Loucy (cell line): ENCODE data around the gene SEMA3A.

Source experiments
- H2AFZ ChIP-seq: fragments of 200-600 bp; sonication (generic); 2 replicates; pipeline ENCODE4 v1.6.0; 2016; ENCODE audit warnings: antibody characterized with exemption, mild to moderate bottlenecking, low read length, moderate library complexity
- H3F3A ChIP-seq: fragments of 200-600 bp; 2 replicates; pipeline ENCODE4 v1.6.0; 2016; ENCODE audit warnings: antibody characterized with exemption, low read depth, mild to moderate bottlenecking
- H3K27me3 ChIP-seq: fragments of 200-600 bp; sonication (generic); 2 replicates; pipeline ENCODE4 v1.6.1; 2014; ENCODE audit warnings: low read length, mild to moderate bottlenecking; ENCODE audit not compliant: insufficient read depth, poor library complexity, severe bottlenecking
- H3K36me3 ChIP-seq: fragments of 200-600 bp; sonication (generic); 2 replicates; pipeline ENCODE4 v1.6.1; 2016; ENCODE audit warnings: low read length; ENCODE audit not compliant: insufficient read depth
- H3K4me1 ChIP-seq: fragments of 200-600 bp; sonication (generic); 2 replicates; pipeline ENCODE4 v1.5.1; 2014; ENCODE audit warnings: low read length, mild to moderate bottlenecking; ENCODE audit not compliant: insufficient read depth, poor library complexity, severe bottlenecking
- H3K4me2 ChIP-seq: fragments of 200-600 bp; sonication (generic); 2 replicates; pipeline ENCODE4 v1.6.0; 2014; ENCODE audit warnings: antibody characterized with exemption, low read length, low read depth, mild to moderate bottlenecking; ENCODE audit not compliant: poor library complexity, severe bottlenecking
- H3K4me3 ChIP-seq: fragments of 200-600 bp; sonication (generic); 2 replicates; pipeline ENCODE4 v1.5.1; 2014; ENCODE audit warnings: low read length, mild to moderate bottlenecking, mixed read lengths; ENCODE audit not compliant: poor library complexity, severe bottlenecking
- H3K79me2 ChIP-seq: fragments of 200-600 bp; sonication (generic); 2 replicates; pipeline ENCODE4 v1.6.1; 2014; ENCODE audit warnings: low read length; ENCODE audit not compliant: insufficient read depth
- H3K9ac ChIP-seq: fragments of 200-600 bp; sonication (generic); 2 replicates; pipeline ENCODE4 v1.6.0; 2014; ENCODE audit warnings: mild to moderate bottlenecking, low read depth, low read length, moderate library complexity; ENCODE audit not compliant: poor library complexity, severe bottlenecking
- H3K9me2 ChIP-seq: fragments of 200-600 bp; sonication (generic); replicated peaks from 2 replicates; pipeline ENCODE4 v1.6.1; 2016; ENCODE audit warnings: low read depth, low read length, mixed read lengths
- H3K9me3 ChIP-seq: fragments of 200-600 bp; sonication (generic); 2 replicates; pipeline ENCODE4 v1.6.1; 2014; ENCODE audit warnings: mild to moderate bottlenecking, antibody characterized with exemption, low read length, low read depth; ENCODE audit not compliant: insufficient read depth
- H4K20me1 ChIP-seq: fragments of 200-600 bp; sonication (generic); 2 replicates; pipeline ENCODE4 v1.6.0; 2014; ENCODE audit warnings: antibody characterized with exemption, low read length, mild to moderate bottlenecking; ENCODE audit not compliant: insufficient read depth, poor library complexity, severe bottlenecking
- CTCF ChIP-seq: fragments of 200-600 bp; sonication (generic); conservative IDR thresholded peaks from 2 replicates; pipeline ENCODE4 v1.5.1; 2014; ENCODE audit warnings: mild to moderate bottlenecking, antibody characterized with exemption, low read length
- EZH2phosphoT487 ChIP-seq: fragments of 200-600 bp; IDR thresholded peaks from 2 replicates; pipeline ENCODE4 v1.6.1; 2018; ENCODE audit warnings: antibody characterized with exemption, mild to moderate bottlenecking, moderate library complexity, borderline replicate concordance

Gene SEMA3A

GRCh38 chr7:84187087-84187805 lies 7.3 kb downstream of the SEMA3A start:
- no peaks in the 10 kb centered on the region for H3K9me3 ChIP-seq
- H3K4me2 ChIP-seq = no peak overlapping the region
- TF ChIP-seq CTCF (no peak), EZH2phosphoT487 (no peak)
- H4K20me1 ChIP-seq = no peaks in the 10 kb centered on the region
- H3F3A ChIP-seq = no peaks in the 10 kb centered on the region
- H3K4me3 ChIP-seq = no peak overlapping the region
- H3K36me3 ChIP-seq = no peaks in the 10 kb centered on the region
- no peak overlapping the region for H2AFZ ChIP-seq
- no peak overlapping the region for H3K9ac ChIP-seq
- H3K4me1 ChIP-seq = no peaks in the 10 kb centered on the region
- no peaks in the 10 kb centered on the region for H3K9me2 ChIP-seq
- H3K27me3 ChIP-seq = no peaks in the 10 kb centered on the region
- H3K79me2 ChIP-seq = no peaks in the 10 kb centered on the region

- no peaks in the 10 kb centered on the region for H3F3A ChIP-seq
- H3K9me3 ChIP-seq = no peaks in the 10 kb centered on the region
- H3K4me3 ChIP-seq = no peak overlapping the region
- no peaks in the 10 kb centered on the region for H3K27me3 ChIP-seq
- H3K4me1 ChIP-seq = no peaks in the 10 kb centered on the region
- H3K36me3 ChIP-seq = no peaks in the 10 kb centered on the region
- no peaks in the 10 kb centered on the region for H3K9me2 ChIP-seq
- H4K20me1 ChIP-seq = no peaks in the 10 kb centered on the region
- no peaks in the 10 kb centered on the region for H3K79me2 ChIP-seq
- H2AFZ ChIP-seq = no peak overlapping the region
- no peak for TF ChIP-seq EZH2phosphoT487
- no peak for TF ChIP-seq CTCF
- no peak overlapping the region for H3K4me2 ChIP-seq
- no peak overlapping the region for H3K9ac ChIP-seq
These were observed 10.8 kb downstream of the SEMA3A start for GRCh38 chr7:84183741-84184140.

- Histone ChIP-seq H2AFZ (peak overlapping the region; percentile 46; the same call in 1 of the 2 replicates), H3K36me3 (no peaks in the 10 kb centered on the region), H3K9me2 (no peaks in the 10 kb centered on the region), H3K9ac (no peak overlapping the region), H3K4me1 (no peaks in the 10 kb centered on the region), H3K79me2 (no peaks in the 10 kb centered on the region), H3K9me3 (no peaks in the 10 kb centered on the region), H4K20me1 (no peaks in the 10 kb centered on the region), H3K27me3 (no peaks in the 10 kb centered on the region), H3K4me3 (no peak overlapping the region), H3K4me2 (no peak overlapping the region), H3F3A (no peaks in the 10 kb centered on the region)
- TF ChIP-seq EZH2phosphoT487 (no peak), CTCF (no peak)
These were observed 12.3 kb downstream of the SEMA3A start for GRCh38 chr7:84182301-84182700.
